ENCODE data around the gene RAPGEFL1. TPM values are rescaled to one million over a fixed set of nuclear protein-coding genes. Genes with fewer than 3 reads are reported as not detected.

RAPGEFL1 gene
- total RNA-seq, 1 experiment from 2014 or later: 1.5 TPM

- Histone ChIP-seq H3K9me2 (replicated peaks; ENCODE audit: low read length) (no peaks in the 10 kb centered on the region), H2AFZ (ENCODE audit: low read length) (no peak overlapping the region), H3K4me3 (ENCODE audit: low read length) (no peak overlapping the region), H3K9me3 (ENCODE audit: low read length) (no peaks in the 10 kb centered on the region), H3K4me2 (ENCODE audit: low read length) (no peak overlapping the region), H4K20me1 (ENCODE audit: low read length) (no peaks in the 10 kb centered on the region), H3K9ac (ENCODE audit: low read length) (no peak overlapping the region), H3K27me3 (ENCODE audit: low read length) (no peaks in the 10 kb centered on the region), H3K4me1 (ENCODE audit: insufficient read depth, low read length) (no peaks in the 10 kb centered on the region), H3F3A (ENCODE audit: low read length, unreplicated experiment) (no peaks in the 10 kb centered on the region), H3K27ac (ENCODE audit: low read length) (no peak overlapping the region), H3K79me2 (ENCODE audit: low read length) (peaks cover 48% of the 10 kb centered on the region), H3K36me3 (ENCODE audit: low read depth, low read length) (no peaks in the 10 kb centered on the region)
- intact Hi-C loops (cut with micrococcal nuclease): no loop called here
- no peak for TF ChIP-seq CTCF (conservative IDR thresholded peaks at IDR 0.05; ENCODE audit: low read depth, low read length)
- no peak for TF ChIP-seq EZH2 (IDR thresholded peaks at IDR 0.05; ENCODE audit: low read length, unreplicated experiment)
- no peak for TF ChIP-seq EZH2phosphoT487 (IDR thresholded peaks at IDR 0.05; ENCODE audit: borderline replicate concordance, low read length)
- no TSS peak for BruUV-seq (replicated peaks)
- DNase-seq (no peak), ATAC-seq (no peak)
- ChIA-PET CTCF (no interaction called here), POLR2A (ENCODE audit: unreplicated experiment) (interaction anchor here (0.7 kb wide), 1 partner anchor 181 kb away, joined by 3 read pairs; no protein-coding TSS in a partner anchor)
Measured at GRCh38 chr17:40242774-40243173, 65.5 kb downstream of the RAPGEFL1 start.

GRCh38 chr17:40243761-40244160, 66.5 kb downstream of the RAPGEFL1 start:
- Histone ChIP-seq H3F3A (ENCODE audit: low read length, unreplicated experiment) (no peaks in the 10 kb centered on the region), H3K9me3 (ENCODE audit: low read length) (no peaks in the 10 kb centered on the region), H3K4me1 (ENCODE audit: insufficient read depth, low read length) (no peaks in the 10 kb centered on the region), H3K79me2 (ENCODE audit: low read length) (peaks cover 56% of the 10 kb centered on the region), H3K9ac (ENCODE audit: low read length) (no peak overlapping the region), H3K27ac (ENCODE audit: low read length) (no peak overlapping the region), H2AFZ (ENCODE audit: low read length) (no peak overlapping the region), H3K36me3 (ENCODE audit: low read depth, low read length) (no peaks in the 10 kb centered on the region), H3K27me3 (ENCODE audit: low read length) (no peaks in the 10 kb centered on the region), H3K9me2 (replicated peaks; ENCODE audit: low read length) (no peaks in the 10 kb centered on the region), H3K4me3 (ENCODE audit: low read length) (no peak overlapping the region), H4K20me1 (ENCODE audit: low read length) (no peaks in the 10 kb centered on the region), H3K4me2 (ENCODE audit: low read length) (no peak overlapping the region)
- no TSS peak for BruUV-seq (replicated peaks)
- DNase-seq (no peak), ATAC-seq (no peak)
- ChIA-PET CTCF (no interaction called here), POLR2A (ENCODE audit: unreplicated experiment) (no interaction called here)
- intact Hi-C loops (cut with micrococcal nuclease): no loop called here
- TF ChIP-seq EZH2 (IDR thresholded peaks at IDR 0.05; ENCODE audit: low read length, unreplicated experiment) (no peak), CTCF (conservative IDR thresholded peaks at IDR 0.05; ENCODE audit: low read depth, low read length) (no peak), EZH2phosphoT487 (IDR thresholded peaks at IDR 0.05; ENCODE audit: borderline replicate concordance, low read length) (no peak)

- no peaks in the 10 kb centered on the region for H4K20me1 ChIP-seq (ENCODE audit: low read length)
- no peak overlapping the region for H3K4me2 ChIP-seq (ENCODE audit: low read length)
- H2AFZ ChIP-seq (ENCODE audit: low read length): no peak overlapping the region
- H3K36me3 ChIP-seq (ENCODE audit: low read depth, low read length): no peaks in the 10 kb centered on the region
- TF ChIP-seq EZH2 (IDR thresholded peaks at IDR 0.05; ENCODE audit: low read length, unreplicated experiment) (no peak), EZH2phosphoT487 (IDR thresholded peaks at IDR 0.05; ENCODE audit: borderline replicate concordance, low read length) (no peak), CTCF (conservative IDR thresholded peaks at IDR 0.05; ENCODE audit: low read depth, low read length) (no peak)
- H3K9me2 ChIP-seq (replicated peaks; ENCODE audit: low read length): no peaks in the 10 kb centered on the region
- CTCF ChIA-PET: no interaction called here
- H3K79me2 ChIP-seq (ENCODE audit: low read length): peaks cover 60% of the 10 kb centered on the region
- no peaks in the 10 kb centered on the region for H3F3A ChIP-seq (ENCODE audit: low read length, unreplicated experiment)
- intact Hi-C loops (cut with micrococcal nuclease): no loop called here
- DNase-seq (no peak), ATAC-seq (no peak)
- no peaks in the 10 kb centered on the region for H3K9me3 ChIP-seq (ENCODE audit: low read length)
- no TSS peak for BruUV-seq (replicated peaks)
- no peaks in the 10 kb centered on the region for H3K4me1 ChIP-seq (ENCODE audit: insufficient read depth, low read length)
- no peaks in the 10 kb centered on the region for H3K27me3 ChIP-seq (ENCODE audit: low read length)
- no peak overlapping the region for H3K27ac ChIP-seq (ENCODE audit: low read length)
- H3K9ac ChIP-seq (ENCODE audit: low read length): no peak overlapping the region
- POLR2A ChIA-PET (ENCODE audit: unreplicated experiment): no interaction called here
- no peak overlapping the region for H3K4me3 ChIP-seq (ENCODE audit: low read length)
Measured at GRCh38 chr17:40244255-40244654, 67.0 kb downstream of the RAPGEFL1 start.

Small RNA genes within 50 kb of the gene (microRNA-seq; reads per million reads assigned to microRNA genes)
- gene MIR6866 (ENCODE audit: unreplicated experiment) (1.5 reads per million), gene MIR6867 (ENCODE audit: unreplicated experiment) (not detected)

Other genes with a start within 250 kb of the RAPGEFL1 start
- gene ORMDL3, start 249.9 kb upstream of the RAPGEFL1 start, total RNA-seq (2014; rRNA removed): 27.0 and 27.4 TPM in 2 replicates
- gene LRRC3C, start 249.7 kb upstream of the RAPGEFL1 start, total RNA-seq (2014; rRNA removed): not detected in 2 replicates
- not detected in 2 replicates for gene GSDMA, start 214.5 kb upstream of the RAPGEFL1 start, total RNA-seq (2014; rRNA removed)
- 267 and 338 TPM in 2 replicates for gene PSMD3, start 196.7 kb upstream of the RAPGEFL1 start, total RNA-seq (2014; rRNA removed)
- 4.0 and 4.3 TPM in 2 replicates for gene CSF3, start 162.0 kb upstream of the RAPGEFL1 start, total RNA-seq (2014; rRNA removed)
- 73.0 and 78.7 TPM in 2 replicates for gene MED24, start 123.1 kb upstream of the RAPGEFL1 start, total RNA-seq (2014; rRNA removed)
- gene THRA, start 114.5 kb upstream of the RAPGEFL1 start, total RNA-seq (2014; rRNA removed): 6.6 and 11.2 TPM in 2 replicates
- gene NR1D1, start 76.9 kb upstream of the RAPGEFL1 start, total RNA-seq (2014; rRNA removed): 7.1 and 9.2 TPM in 2 replicates
- gene MSL1, start 55.5 kb upstream of the RAPGEFL1 start, total RNA-seq (2014; rRNA removed): 22.2 and 38.1 TPM in 2 replicates
- 27.3 and 39.2 TPM in 2 replicates for gene CASC3, start 36.9 kb upstream of the RAPGEFL1 start, total RNA-seq (2014; rRNA removed)
- gene WIPF2, start 41.8 kb downstream of the RAPGEFL1 start, total RNA-seq (2014; rRNA removed): 6.0 and 12.1 TPM in 2 replicates
- gene CDC6, start 110.4 kb downstream of the RAPGEFL1 start, total RNA-seq (2014; rRNA removed): 48.9 and 58.3 TPM in 2 replicates
- 19.6 and 23.8 TPM in 2 replicates for gene RARA, start 131.7 kb downstream of the RAPGEFL1 start, total RNA-seq (2014; rRNA removed)
- gene GJD3, start 187.3 kb downstream of the RAPGEFL1 start, total RNA-seq (2014; rRNA removed): not detected in 2 replicates
- 97.1 and 104 TPM in 2 replicates for gene TOP2A, start 240.4 kb downstream of the RAPGEFL1 start, total RNA-seq (2014; rRNA removed)

Data from PC-3 (cell line).